SK-N-MC (cell line): ENCODE measurements around the gene GPR82.

ENCODE experiments used
- EZH2 ChIP-seq: fragments of 200-600 bp; sonication (generic); IDR thresholded peaks from one replicate; pipeline ENCODE4 v1.6.1; 2017; ENCODE audit warnings: antibody characterized with exemption
- FOXP2 ChIP-seq: optimal IDR thresholded peaks from 2 replicates; pipeline ENCODE3; 2011; ENCODE audit warnings: mild to moderate bottlenecking, moderate library complexity; ENCODE audit not compliant: insufficient read depth; ENCODE audit errors: extremely low read length, control extremely low read depth
- POLR2AphosphoS5 ChIP-seq: IDR thresholded peaks from 2 replicates; pipeline ENCODE4 v1.6.1; 2012; ENCODE audit warnings: mild to moderate bottlenecking, low read depth, low read length, borderline replicate concordance

DNA sequence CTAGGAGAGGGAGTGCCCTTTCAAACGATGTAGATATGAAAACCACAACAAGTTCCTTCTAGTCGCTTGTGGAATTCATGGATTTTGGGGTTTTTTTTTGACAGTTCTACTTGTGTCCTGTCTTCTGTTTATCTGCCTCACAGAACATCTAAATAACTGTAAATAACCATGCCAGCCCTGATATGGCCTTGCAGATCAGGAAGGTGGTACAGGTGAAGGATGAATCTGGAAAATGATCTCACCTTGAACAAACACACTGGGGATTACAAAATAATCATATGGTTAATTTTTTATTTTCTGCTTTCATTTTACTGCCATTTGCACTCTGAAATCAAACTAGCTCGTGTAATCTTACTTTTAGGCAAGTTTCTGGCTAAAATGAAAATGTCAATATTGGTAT lies 37.2 kb downstream of the GPR82 start:
- TF ChIP-seq POLR2AphosphoS5: no peak
- TF ChIP-seq EZH2: no peak
- no peak for TF ChIP-seq FOXP2
